HCT116 (cell line): Measurements from ENCODE around the gene ACSBG1. TPM values are rescaled to one million over a fixed set of nuclear protein-coding genes. Genes with fewer than 3 reads are reported as not detected.

Source experiments
- ATAC-seq: fragments of 200-7000 bp; cut with Tn5 transposase; 2 replicates; pipeline ENCODE4 v1.9.1; 2020; ENCODE audit warnings: mild to moderate bottlenecking, moderate library complexity
- BruUV-seq: library from RNA; stranded (reverse); fragments of 400-500 nt; replicated peaks from 2 replicates; lab custom pipeline; 2021; lab: Mats Ljungman, UMichigan
- CTCF ChIA-PET: fragments of 300-600 bp; sonication (Branson Sonifier 250); formaldehyde crosslinking; loops from one replicate; lab custom pipeline; 2021; ENCODE audit warnings: antibody characterized with exemption; lab: Charles Lee
- POLR2A ChIA-PET: fragments of 300-600, 350-600 bp; sonication (Branson Sonifier 250); formaldehyde crosslinking; loops from one replicate; lab custom pipeline; 2021; ENCODE audit warnings: antibody characterized with exemption; lab: Charles Lee
- RAD21 ChIA-PET, 2 experiments: fragments of 300-600 bp; sonication (Branson Sonifier 250); formaldehyde crosslinking; loops; one replicate each; lab custom pipeline; 2023; ENCODE audit warnings: low total read pairs in 2 of 2; ENCODE audit not compliant: uncharacterized antibody in 2 of 2, unreplicated experiment in 2 of 2, low non-redundant PET in 1 of 2; lab: Charles Lee
- DNase-seq: peaks from one replicate; pipeline ENCODE4 v3.0.0-alpha.2; 2010; ENCODE audit warnings: low read depth, low spot score
- H2AFZ ChIP-seq: fragments of 200-600 bp; shearing (Covaris generic), sonication (generic); 2 replicates; pipeline ENCODE4 v1.6.1; 2017; ENCODE audit warnings: low read depth, mixed run types, mixed read lengths, antibody characterized with exemption, low read length; ENCODE audit not compliant: poor library complexity, severe bottlenecking
- H3K27ac ChIP-seq: 2 replicates; pipeline ENCODE4 v1.5.1; 2012; ENCODE audit warnings: low read depth, low read length
- H3K27me3 ChIP-seq: fragments of 200-600 bp; sonication (generic); 2 replicates; pipeline ENCODE4 v1.6.1; 2016; ENCODE audit warnings: mixed run types, low read length, mixed read lengths; ENCODE audit not compliant: insufficient read depth
- H3K36me3 ChIP-seq, 2 experiments: fragments of 200-500 bp in 1 of 2; fragments of 200-600 bp in 1 of 2; sonication (Bioruptor generic) in 1 of 2; sonication (generic) in 1 of 2; 2 replicates each; pipeline versions ENCODE4 v1.5.1 to v1.6.1; 2014 to 2016; ENCODE audit warnings: low read length in 2 of 2, inconsistent platforms in 1 of 2, mixed read lengths in 1 of 2, mixed run types in 1 of 2; ENCODE audit not compliant: insufficient read depth in 2 of 2, control insufficient read depth in 1 of 2
- H3K4me1 ChIP-seq, 2 experiments: fragments of 200-600 bp in 1 of 2; sonication (generic) in 1 of 2; 2 replicates each; pipeline versions ENCODE4 v1.5.1 to v1.6.1; 2012 to 2017; ENCODE audit warnings: low read length in 2 of 2, inconsistent platforms in 1 of 2, mild to moderate bottlenecking in 1 of 2, mixed read lengths in 1 of 2, mixed run types in 1 of 2, moderate library complexity in 1 of 2; ENCODE audit not compliant: insufficient read depth in 2 of 2, control insufficient read depth in 1 of 2
- H3K4me2 ChIP-seq: fragments of 200-600 bp; sonication (generic); 2 replicates; pipeline ENCODE4 v1.6.1; 2017; ENCODE audit warnings: mixed run types, low read length, mixed read lengths
- H3K4me3 ChIP-seq, 2 experiments: fragments of 200-600 bp in 1 of 2; sonication (generic) in 1 of 2; replicated peaks in 1 of 2; 2 replicates each; pipeline ENCODE4 v1.5.1; 2011 to 2016; ENCODE audit warnings: low read length in 2 of 2, control low read depth in 1 of 2, low read depth in 1 of 2, mild to moderate bottlenecking in 1 of 2, mixed read lengths in 1 of 2, mixed run types in 1 of 2
- H3K79me2 ChIP-seq: fragments of 200-600 bp; sonication (generic); 2 replicates; pipeline ENCODE4 v1.6.1; 2017; ENCODE audit warnings: mild to moderate bottlenecking, mixed run types, low read length, moderate library complexity, mixed read lengths; ENCODE audit not compliant: insufficient read depth
- H3K9ac ChIP-seq: fragments of 200-600 bp; sonication (generic); 2 replicates; pipeline ENCODE4 v1.6.1; 2016; ENCODE audit warnings: low read length, mixed read lengths
- H3K9me2 ChIP-seq: fragments of 200-600 bp; sonication (generic), shearing (Covaris generic); 2 replicates; pipeline ENCODE4 v1.6.1; 2017; ENCODE audit warnings: mixed run types, mild to moderate bottlenecking, moderate library complexity; ENCODE audit not compliant: insufficient read depth
- H3K9me3 ChIP-seq, 2 experiments: fragments of 200-500 bp in 1 of 2; fragments of 200-600 bp in 1 of 2; sonication (Bioruptor generic) in 1 of 2; sonication (generic) in 1 of 2; 2 replicates each; pipeline ENCODE4 v1.6.1; 2014 to 2017; ENCODE audit warnings: low read length in 2 of 2, mixed read lengths in 2 of 2, inconsistent platforms in 1 of 2, low read depth in 1 of 2, mild to moderate bottlenecking in 1 of 2, mixed run types in 1 of 2, moderate library complexity in 1 of 2; ENCODE audit not compliant: control insufficient read depth in 1 of 2, insufficient read depth in 1 of 2
- H4K20me1 ChIP-seq: fragments of 200-600 bp; sonication (generic), shearing (Covaris generic); 2 replicates; pipeline ENCODE4 v1.6.1; 2017; ENCODE audit warnings: mixed run types, mild to moderate bottlenecking, moderate library complexity; ENCODE audit not compliant: insufficient read depth
- CTCF ChIP-seq, 3 experiments: fragments of 200-600 bp in 1 of 3; sonication (generic) in 1 of 3; IDR thresholded peaks in 2 of 3; conservative IDR thresholded peaks in 1 of 3; 2 replicates each; pipeline ENCODE4 v1.5.1; 2012 to 2017; ENCODE audit warnings: low read depth in 2 of 3, low read length in 2 of 3, antibody characterized with exemption in 1 of 3, borderline replicate concordance in 1 of 3, control low read depth in 1 of 3, mild to moderate bottlenecking in 1 of 3, mixed read lengths in 1 of 3, mixed run types in 1 of 3, moderate library complexity in 1 of 3; ENCODE audit not compliant: insufficient read depth in 1 of 3
- EGR1 ChIP-seq: IDR thresholded peaks from 2 replicates; pipeline ENCODE4 v1.6.1; 2012; ENCODE audit warnings: low read depth
- ELF1 ChIP-seq: IDR thresholded peaks from 2 replicates; pipeline ENCODE4 v1.6.1; 2012; ENCODE audit warnings: low read depth, borderline replicate concordance
- EZH2 ChIP-seq: fragments of 200-600 bp; sonication (generic); IDR thresholded peaks from 2 replicates; pipeline ENCODE4 v1.6.1; 2017; ENCODE audit warnings: antibody characterized with exemption, mixed run types
- JUND ChIP-seq: IDR thresholded peaks from 2 replicates; pipeline ENCODE4 v1.6.1; 2012
- POLR2AphosphoS5 ChIP-seq: IDR thresholded peaks from 2 replicates; pipeline ENCODE4 v1.6.1; 2011; ENCODE audit warnings: mild to moderate bottlenecking, low read depth, low read length, moderate library complexity
- RAD21 ChIP-seq: IDR thresholded peaks from 2 replicates; pipeline ENCODE4 v1.6.1; 2012; ENCODE audit warnings: low read depth, mild to moderate bottlenecking
- REST ChIP-seq: IDR thresholded peaks from 2 replicates; pipeline ENCODE4 v1.6.1; 2012; ENCODE audit warnings: low read depth
- SP1 ChIP-seq: IDR thresholded peaks from 2 replicates; pipeline ENCODE4 v1.6.1; 2012; ENCODE audit warnings: low read depth
- SRF ChIP-seq: IDR thresholded peaks from 2 replicates; pipeline ENCODE4 v1.6.1; 2012; ENCODE audit warnings: low read depth
- TCF7L2 ChIP-seq: IDR thresholded peaks from 2 replicates; pipeline ENCODE4 v1.7.0; 2011; ENCODE audit warnings: borderline replicate concordance, inconsistent platforms; ENCODE audit not compliant: insufficient read depth, insufficient read length; ENCODE audit errors: extremely low read depth
- ZBTB33 ChIP-seq: IDR thresholded peaks from 2 replicates; pipeline ENCODE4 v1.6.1; 2011; ENCODE audit warnings: mild to moderate bottlenecking, low read length, moderate library complexity; ENCODE audit not compliant: insufficient replicate concordance; ENCODE audit errors: extremely low read depth
- intact Hi-C: fragments of 100-400 bp; cut with micrococcal nuclease; formaldehyde crosslinking; loops from 2 replicates; pipeline ENCODE4 v1.10.0; 2022
- total RNA-seq: library from RNA; stranded (reverse); gene quantifications from one replicate; pipeline ENCODE4 v1.2.1, GENCODE V29; 2021; ENCODE audit not compliant: unreplicated experiment

ACSBG1 gene
- total RNA-seq, 1 experiment from 2014 or later: 0.71 TPM

DNA sequence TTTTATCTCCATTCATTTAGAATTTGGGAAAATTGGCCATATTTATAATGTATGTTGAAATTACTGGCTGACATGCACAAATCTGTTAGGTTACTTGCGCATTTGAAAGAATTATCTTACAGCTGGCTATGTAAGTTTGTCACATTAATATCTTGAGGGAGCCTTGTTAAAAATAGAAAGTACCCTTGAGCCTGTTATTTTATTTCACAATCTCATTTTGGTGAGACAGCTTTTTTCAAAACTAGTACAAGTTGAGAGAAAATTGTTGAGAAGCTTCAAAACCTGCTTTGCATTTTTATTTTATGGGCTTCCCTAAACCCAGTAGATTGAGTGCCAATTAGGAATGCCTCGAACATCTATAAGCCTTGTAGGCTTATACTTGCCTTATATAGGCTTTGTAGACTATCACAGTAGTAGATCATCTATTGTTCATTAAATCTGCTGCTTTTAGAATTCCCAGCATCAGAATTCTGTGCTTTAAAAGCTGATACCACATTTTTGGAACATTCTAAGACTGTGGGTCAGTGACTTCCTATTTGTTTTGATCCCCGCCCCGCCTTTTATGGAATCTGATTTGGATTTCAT lies 78.9 kb downstream of the ACSBG1 start (continued):
- no peak for TF ChIP-seq REST

- Histone ChIP-seq H3K9ac (no peak overlapping the region), H3K9me2 (no peaks in the 10 kb centered on the region), H3K27me3 (no peaks in the 10 kb centered on the region), H3K4me3 (no peak overlapping the region), H3K36me3 (peaks cover 11 to 24% of the 10 kb centered on the region in 2 experiments; a peak in 3 of 4 replicates), H3K9me3 (no peaks in the 10 kb centered on the region), H2AFZ (no peak overlapping the region), H3K27ac (no peak overlapping the region), H3K79me2 (peaks cover 61% of the 10 kb centered on the region), H4K20me1 (no peaks in the 10 kb centered on the region), H3K4me1 (peaks cover 4 to 12% of the 10 kb centered on the region in 2 experiments; a peak in 3 of 4 replicates), H3K4me2 (no peak overlapping the region)
- POLR2A ChIA-PET: interaction anchor here (1.3 kb wide), 1 partner anchor 16 kb away, joined by 3 read pairs; no protein-coding TSS in a partner anchor
- CTCF ChIA-PET: interaction anchor here (1.5 kb wide), 1 partner anchor 42 kb away, joined by 4 read pairs; no protein-coding TSS in a partner anchor
- ATAC-seq: no peak
- intact Hi-C loops: no loop called here
- no peak for DNase-seq
- RAD21 ChIA-PET: no interaction called here
- no TSS peak for BruUV-seq
- TF ChIP-seq JUND (no peak), EGR1 (no peak), EZH2 (no peak), ZBTB33 (no peak), SP1 (no peak), POLR2AphosphoS5 (no peak), RAD21 (no peak), ELF1 (no peak), CTCF (IDR thresholded peaks at IDR 0.05 in 2 of 3, conservative IDR thresholded peaks at IDR 0.05 in 1 of 3; ENCODE audit: borderline replicate concordance in 1 of 3, insufficient read depth in 1 of 3, low read depth in 2 of 3, low read length in 2 of 3) (no peak), REST (no peak), SRF (no peak), TCF7L2 (no peak)
Observed at GRCh38 chr15:78154955-78155354, 79.4 kb downstream of the ACSBG1 start.
